CD4-positive, alpha-beta T cell treated with Interferon gamma for 1 hour (primary cell): Measurements from ENCODE around the gene BTBD16.

Source experiments
- DNase-seq: peaks from one replicate; pipeline ENCODE4 v3.0.0-alpha.2; 2020

The BTBD16 gene

GRCh38 chr10:122376364-122376961, 105.4 kb downstream of the BTBD16 start:
- no peak for DNase-seq

GRCh38 chr10:122379041-122379440, 107.9 kb downstream of the BTBD16 start:
- DNase-seq = no peak

GRCh38 chr10:122379537-122379936, 108.4 kb downstream of the BTBD16 start:
- DNase-seq = no peak

- DNase-seq = no peak
Observed at GRCh38 chr10:122380703-122381102, 109.6 kb downstream of the BTBD16 start.

- DNase-seq = no peak
Observed at GRCh38 chr10:122381680-122382079, 110.6 kb downstream of the BTBD16 start.

- no peak for DNase-seq
Observed at GRCh38 chr10:122386514-122386913, 115.4 kb downstream of the BTBD16 start.

GRCh38 chr10:122387572-122387971, 116.5 kb downstream of the BTBD16 start:
- no peak for DNase-seq
